IMR-90 (cell line): ENCODE measurements around the gene TEX2. TPM values are rescaled to one million over a fixed set of nuclear protein-coding genes. Genes with fewer than 3 reads are reported as not detected.

Experiments
- ATAC-seq: fragments of 200-7000 bp; cut with Tn5 transposase; 2 replicates; pipeline ENCODE4 v1.9.1; 2020; ENCODE audit warnings: low read depth, mild to moderate bottlenecking, moderate library complexity
- BruUV-seq: library from RNA; stranded (reverse); fragments of 400-500 nt; replicated peaks from 2 replicates; lab custom pipeline; 2021; lab: Mats Ljungman, UMichigan
- CTCF ChIA-PET: fragments of 300-600 bp; formaldehyde crosslinking; extraction: SDS; loops from one replicate; lab custom pipeline; 2021; ENCODE audit warnings: antibody characterized with exemption; lab: Yijun Ruan, JAX
- POLR2A ChIA-PET: fragments of 300-600 bp; sonication (Branson Sonifier 250); formaldehyde crosslinking; loops from one replicate; lab custom pipeline; 2022; ENCODE audit warnings: antibody characterized with exemption; ENCODE audit not compliant: unreplicated experiment; lab: Charles Lee
- DNase-seq: peaks from one replicate; pipeline ENCODE4 v3.0.0; 2013
- H2AFZ ChIP-seq: replicated peaks from 2 replicates; pipeline ENCODE3; 2013; ENCODE audit warnings: low read length, mild to moderate bottlenecking; ENCODE audit not compliant: poor library complexity
- H2AK5ac ChIP-seq: 2 replicates; pipeline ENCODE4 v1.6.1; 2013; ENCODE audit warnings: low read depth, low read length, inconsistent platforms
- H2AK9ac ChIP-seq: replicated peaks from 2 replicates; pipeline ENCODE3; 2013; ENCODE audit warnings: mild to moderate bottlenecking, low read depth, low read length, moderate library complexity; ENCODE audit not compliant: poor library complexity
- H2BK120ac ChIP-seq: 2 replicates; pipeline ENCODE4 v1.6.1; 2013; ENCODE audit warnings: low read depth, low read length, inconsistent platforms
- H2BK15ac ChIP-seq: 3 replicates; pipeline ENCODE4 v1.6.1; 2013; ENCODE audit warnings: low read depth, low read length, inconsistent platforms
- H2BK20ac ChIP-seq: 2 replicates; pipeline ENCODE4 v1.6.1; 2013; ENCODE audit warnings: low read depth, mild to moderate bottlenecking, inconsistent platforms, low read length, moderate library complexity
- H2BK5ac ChIP-seq: 2 replicates; pipeline ENCODE4 v1.6.1; 2013; ENCODE audit warnings: mild to moderate bottlenecking, low read depth, low read length, inconsistent platforms; ENCODE audit not compliant: poor library complexity, severe bottlenecking
- H3K14ac ChIP-seq: replicated peaks from 2 replicates; pipeline ENCODE4 v1.6.1; 2013; ENCODE audit warnings: low read depth, low read length, inconsistent platforms
- H3K18ac ChIP-seq: 2 replicates; pipeline ENCODE4 v1.6.1; 2013; ENCODE audit warnings: low read depth, low read length, control low read depth
- H3K23ac ChIP-seq: 2 replicates; pipeline ENCODE4 v1.6.1; 2013; ENCODE audit warnings: low read depth, low read length, inconsistent platforms
- H3K27ac ChIP-seq: 2 replicates; pipeline ENCODE4 v1.5.1; 2013; ENCODE audit warnings: mild to moderate bottlenecking, control low read depth, low read length; ENCODE audit not compliant: insufficient read depth
- H3K27me3 ChIP-seq: 2 replicates; pipeline ENCODE4 v1.6.1; 2013; ENCODE audit warnings: low read length; ENCODE audit not compliant: control insufficient read depth, insufficient read depth
- H3K36me3 ChIP-seq: 2 replicates; pipeline ENCODE4 v1.6.1; 2013; ENCODE audit warnings: low read length, mixed read lengths; ENCODE audit not compliant: control insufficient read depth, insufficient read depth
- H3K4ac ChIP-seq: 2 replicates; pipeline ENCODE4 v1.6.1; 2013; ENCODE audit warnings: low read depth, low read length, inconsistent platforms
- H3K4me1 ChIP-seq: 2 replicates; pipeline ENCODE4 v1.6.1; 2013; ENCODE audit warnings: low read length, mixed read lengths; ENCODE audit not compliant: control insufficient read depth, insufficient read depth
- H3K4me2 ChIP-seq: 2 replicates; pipeline ENCODE4 v1.6.1; 2013; ENCODE audit warnings: low read depth, mild to moderate bottlenecking, control low read depth, low read length, moderate library complexity
- H3K4me3 ChIP-seq: 2 replicates; pipeline ENCODE4 v1.5.1; 2013; ENCODE audit warnings: low read depth, mild to moderate bottlenecking, control low read depth, low read length, moderate library complexity; ENCODE audit not compliant: insufficient read depth
- H3K56ac ChIP-seq: 2 replicates; pipeline ENCODE4 v1.6.1; 2013; ENCODE audit warnings: low read length, inconsistent platforms; ENCODE audit not compliant: insufficient read depth; ENCODE audit errors: extremely low read depth
- H3K79me1 ChIP-seq, 2 experiments: 2 replicates each; pipeline ENCODE4 v1.6.1; 2013; ENCODE audit warnings: low read length in 2 of 2, inconsistent platforms in 1 of 2, low read depth in 1 of 2
- H3K9ac ChIP-seq: 2 replicates; pipeline ENCODE4 v1.6.1; 2013; ENCODE audit warnings: low read depth, low read length, control low read depth
- H3K9me1 ChIP-seq: 2 replicates; pipeline ENCODE4 v1.6.1; 2013; ENCODE audit warnings: low read length, inconsistent platforms; ENCODE audit not compliant: insufficient read depth
- H3K9me3 ChIP-seq: 2 replicates; pipeline ENCODE4 v1.6.1; 2013; ENCODE audit warnings: low read length; ENCODE audit not compliant: control insufficient read depth, insufficient read depth
- H4K20me1 ChIP-seq: 2 replicates; pipeline ENCODE4 v1.6.1; 2013; ENCODE audit warnings: low read length, inconsistent platforms; ENCODE audit not compliant: insufficient read depth
- H4K5ac ChIP-seq: 2 replicates; pipeline ENCODE4 v1.6.1; 2013; ENCODE audit warnings: mild to moderate bottlenecking, low read depth, low read length, control low read depth
- H4K8ac ChIP-seq, 2 experiments: 2 replicates each; pipeline ENCODE4 v1.6.1; 2013; ENCODE audit warnings: low read depth in 2 of 2, low read length in 2 of 2, control low read depth in 1 of 2, inconsistent platforms in 1 of 2
- H4K91ac ChIP-seq: 2 replicates; pipeline ENCODE4 v1.6.1; 2013; ENCODE audit warnings: low read depth, low read length, inconsistent platforms; ENCODE audit not compliant: insufficient read depth
- BHLHE40 ChIP-seq: fragments of 150-350 bp; IDR thresholded peaks from 2 replicates; pipeline ENCODE4 v1.6.1; 2016; ENCODE audit warnings: mild to moderate bottlenecking, low read depth, low read length
- CEBPB ChIP-seq: IDR thresholded peaks from 2 replicates; pipeline ENCODE4 v1.6.1; 2012; ENCODE audit warnings: low read depth, low read length, improper control_type of control experiment
- CHD1 ChIP-seq: IDR thresholded peaks from 2 replicates; pipeline ENCODE4 v1.6.1; 2012; ENCODE audit warnings: low read depth, low read length, improper control_type of control experiment
- FOS ChIP-seq: fragments of 150-350 bp; IDR thresholded peaks from 2 replicates; pipeline ENCODE4 v1.6.1; 2016; ENCODE audit warnings: low read depth, low read length
- MAFK ChIP-seq: IDR thresholded peaks from 2 replicates; pipeline ENCODE4 v1.6.1; 2012; ENCODE audit warnings: low read depth, low read length, improper control_type of control experiment
- MAZ ChIP-seq: IDR thresholded peaks from 2 replicates; pipeline ENCODE4 v1.6.1; 2012; ENCODE audit warnings: low read depth, mild to moderate bottlenecking, low read length, improper control_type of control experiment, moderate library complexity, borderline replicate concordance
- MXI1 ChIP-seq: IDR thresholded peaks from 2 replicates; pipeline ENCODE4 v1.6.1; 2012; ENCODE audit warnings: low read depth, mild to moderate bottlenecking, low read length, moderate library complexity, borderline replicate concordance
- NFE2L2 ChIP-seq: fragments of 150-350 bp; IDR thresholded peaks from 2 replicates; pipeline ENCODE4 v1.6.1; 2016; ENCODE audit warnings: low read depth, mild to moderate bottlenecking, low read length
- RAD21 ChIP-seq: IDR thresholded peaks from 2 replicates; pipeline ENCODE4 v1.6.1; 2012; ENCODE audit warnings: low read length, improper control_type of control experiment
- RCOR1 ChIP-seq: IDR thresholded peaks from 2 replicates; pipeline ENCODE4 v1.6.1; 2012; ENCODE audit warnings: mild to moderate bottlenecking, low read length, improper control_type of control experiment; ENCODE audit not compliant: insufficient replicate concordance
- RFX5 ChIP-seq: IDR thresholded peaks from 2 replicates; pipeline ENCODE4 v1.8.0; 2012; ENCODE audit warnings: low read depth, mild to moderate bottlenecking, low read length, moderate library complexity
- SMC3 ChIP-seq: fragments of 150-350 bp; IDR thresholded peaks from 2 replicates; pipeline ENCODE4 v1.6.1; 2016; ENCODE audit warnings: low read depth, mild to moderate bottlenecking, antibody characterized with exemption, low read length, moderate library complexity
- WGBS, 2 experiments: methylation state at CpG; one replicate each; pipeline versions ENCODE4 v1.1.5 to v1.1.7; 2013; ENCODE audit warnings: missing lambda C conversion rate in 2 of 2; ENCODE audit not compliant: insufficient read length in 1 of 2; ENCODE audit errors: extremely low coverage in 2 of 2; 5-methylcytosine and 5-hydroxymethylcytosine counted together
- dilution Hi-C: fragments of 300-500 bp; cut with HindIII; formaldehyde crosslinking; loops from one replicate; pipeline ENCODE4 v1.14.3; 2018; ENCODE audit warnings: low sequenced_read_pairs; ENCODE audit not compliant: unreplicated experiment
- in situ Hi-C: fragments of 300-500 bp; cut with MboI; formaldehyde crosslinking; loops from 3 replicates; pipeline ENCODE4 v1.14.3; 2019; ENCODE audit warnings: low sequenced_read_pairs, inconsistent platforms, mixed read lengths
- intact Hi-C: fragments of 100-400 bp; cut with micrococcal nuclease; formaldehyde crosslinking; loops from 2 replicates; pipeline ENCODE4 v1.10.0; 2022
- polyA plus RNA-seq, 3 experiments: library from polyadenylated mRNA; depleted of rRNA; stranded (reverse); fragments of >200 nt; gene quantifications; 2 replicates each; pipeline ENCODE4 v1.2.3, GENCODE V29; 2012; ENCODE audit warnings: low replicate concordance in 1 of 3
- total RNA-seq: library from RNA; depleted of rRNA; stranded (reverse); fragments of >200 nt; gene quantifications from 2 replicates; pipeline ENCODE4 v1.2.3, GENCODE V29; 2012
- TF ChIP-seq, protein P1 (sequence below): fragments of 150-350 bp; IDR thresholded peaks from 2 replicates; pipeline ENCODE4 v1.6.1; 2016; ENCODE audit warnings: low read depth, mild to moderate bottlenecking, low read length, moderate library complexity, borderline replicate concordance
- TF ChIP-seq, protein P2 (sequence below): conservative IDR thresholded peaks from 2 replicates; pipeline ENCODE4 v1.5.1; 2012; ENCODE audit warnings: mild to moderate bottlenecking, low read depth, low read length, improper control_type of control experiment

TEX2 gene
- total and polyA plus RNA-seq, 2 of the 4 experiments (the other 2 are of a cell fraction) = 18.2 to 21.9 TPM

DNA sequence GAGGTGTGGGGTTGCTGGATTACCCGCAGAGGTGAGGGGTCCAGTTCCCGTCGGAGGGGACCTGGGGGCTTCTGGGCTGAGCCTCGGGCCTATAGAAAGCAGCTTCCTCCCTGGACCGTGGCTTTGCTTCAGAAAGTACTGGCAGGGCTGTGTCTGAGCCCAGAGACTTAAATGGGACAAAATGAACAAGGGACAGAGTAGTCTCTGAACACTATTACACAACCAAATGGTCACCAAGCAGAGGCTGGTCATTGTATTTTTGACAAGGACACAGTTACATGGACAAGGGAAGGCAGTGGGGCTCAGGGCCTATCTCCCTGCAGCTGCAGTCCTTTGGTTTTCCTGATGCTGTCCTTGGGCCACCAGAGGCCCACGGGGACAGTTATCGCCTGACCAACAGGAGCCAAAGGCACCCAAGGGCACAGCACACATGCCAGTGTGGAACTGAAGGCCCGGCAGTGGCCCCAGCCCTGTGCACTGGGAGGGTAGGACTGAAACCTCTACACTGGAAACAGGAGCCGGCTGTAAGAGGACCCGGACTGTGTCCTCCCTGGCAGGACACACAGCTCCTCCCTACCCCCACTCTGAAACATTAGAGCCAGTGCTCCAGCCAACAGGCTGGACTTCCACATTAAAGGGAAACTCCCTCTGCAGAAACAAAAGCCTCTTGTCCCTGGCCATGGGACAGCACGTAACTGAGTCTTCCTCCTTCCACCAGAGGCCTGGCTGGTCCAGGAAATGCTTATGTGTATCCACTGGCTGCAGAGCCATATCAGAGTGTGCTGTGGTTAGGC is 107.1 kb downstream of the TEX2 start:
- ChIA-PET CTCF (no interaction called here), POLR2A (no interaction called here)
- WGBS, 2 experiments = 90% methylated on average over 2 of the region's 11 CpGs; no CpG with 5 or more reads in 1 of the 2 experiments

More for the DNA sequence above, 107.1 kb downstream of the TEX2 start:
- H3K9me3 ChIP-seq = no peaks in the 10 kb centered on the region
- DNase-seq (peak; percentile 61), ATAC-seq (peak; percentile 79)
- H3K9me1 ChIP-seq = peaks cover 5% of the 10 kb centered on the region; the same call in 1 of the 2 replicates
- H3K27ac ChIP-seq = no peak overlapping the region
- 0 out of 2 replicates have a peak overlapping the region, but pooled peaks have one; percentile 1 for H3K9ac ChIP-seq
- H2BK15ac ChIP-seq = no peak overlapping the region
- H3K14ac ChIP-seq = no peak overlapping the region; the same call in 1 of the 2 replicates
- 0 out of 2 replicates have a peak overlapping the region, but pooled peaks have one; percentile 6 for H3K4ac ChIP-seq
- no peaks in the 10 kb centered on the region for H4K20me1 ChIP-seq
- no peak overlapping the region for H4K91ac ChIP-seq
- no peaks in the 10 kb centered on the region for H3K27me3 ChIP-seq
- H3K36me3 ChIP-seq = 0 out of 2 replicates have a peak, but pooled peaks cover 5% of the 10 kb centered on the region
- dilution Hi-C loops (no loop called here), intact Hi-C loops (no loop called here), in situ Hi-C loops (no loop called here)
- H3K79me1 ChIP-seq = no peaks in the 10 kb centered on the region
- no peak overlapping the region; the same call in 1 of the 2 replicates for H2AK5ac ChIP-seq
- TF ChIP-seq MXI1 (no peak), RCOR1 (no peak), CEBPB (no peak), MAZ (no peak), FOS (no peak), CHD1 (no peak), SMC3 (no peak), BHLHE40 (no peak), RFX5 (no peak), NFE2L2 (no peak), MAFK (no peak), RAD21 (no peak)
- TF ChIP-seq, protein P1, sequence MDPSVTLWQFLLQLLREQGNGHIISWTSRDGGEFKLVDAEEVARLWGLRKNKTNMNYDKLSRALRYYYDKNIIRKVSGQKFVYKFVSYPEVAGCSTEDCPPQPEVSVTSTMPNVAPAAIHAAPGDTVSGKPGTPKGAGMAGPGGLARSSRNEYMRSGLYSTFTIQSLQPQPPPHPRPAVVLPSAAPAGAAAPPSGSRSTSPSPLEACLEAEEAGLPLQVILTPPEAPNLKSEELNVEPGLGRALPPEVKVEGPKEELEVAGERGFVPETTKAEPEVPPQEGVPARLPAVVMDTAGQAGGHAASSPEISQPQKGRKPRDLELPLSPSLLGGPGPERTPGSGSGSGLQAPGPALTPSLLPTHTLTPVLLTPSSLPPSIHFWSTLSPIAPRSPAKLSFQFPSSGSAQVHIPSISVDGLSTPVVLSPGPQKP = no peak
- TF ChIP-seq, protein P2, sequence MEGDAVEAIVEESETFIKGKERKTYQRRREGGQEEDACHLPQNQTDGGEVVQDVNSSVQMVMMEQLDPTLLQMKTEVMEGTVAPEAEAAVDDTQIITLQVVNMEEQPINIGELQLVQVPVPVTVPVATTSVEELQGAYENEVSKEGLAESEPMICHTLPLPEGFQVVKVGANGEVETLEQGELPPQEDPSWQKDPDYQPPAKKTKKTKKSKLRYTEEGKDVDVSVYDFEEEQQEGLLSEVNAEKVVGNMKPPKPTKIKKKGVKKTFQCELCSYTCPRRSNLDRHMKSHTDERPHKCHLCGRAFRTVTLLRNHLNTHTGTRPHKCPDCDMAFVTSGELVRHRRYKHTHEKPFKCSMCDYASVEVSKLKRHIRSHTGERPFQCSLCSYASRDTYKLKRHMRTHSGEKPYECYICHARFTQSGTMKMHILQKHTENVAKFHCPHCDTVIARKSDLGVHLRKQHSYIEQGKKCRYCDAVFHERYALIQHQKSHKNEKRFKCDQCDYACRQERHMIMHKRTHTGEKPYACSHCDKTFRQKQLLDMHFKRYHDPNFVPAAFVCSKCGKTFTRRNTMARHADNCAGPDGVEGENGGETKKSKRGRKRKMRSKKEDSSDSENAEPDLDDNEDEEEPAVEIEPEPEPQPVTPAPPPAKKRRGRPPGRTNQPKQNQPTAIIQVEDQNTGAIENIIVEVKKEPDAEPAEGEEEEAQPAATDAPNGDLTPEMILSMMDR = no peak
- no peak overlapping the region for H2AK9ac ChIP-seq
- no peak overlapping the region for H3K4me3 ChIP-seq
- H3K23ac ChIP-seq = 0 out of 2 replicates have a peak overlapping the region, but pooled peaks have one; percentile 37
- H2BK5ac ChIP-seq = no peak overlapping the region
- peak overlapping the region in 1 of 2 experiments; percentile 62; a peak in 2 of 4 replicates for H4K8ac ChIP-seq
- BruUV-seq = no TSS peak
- H3K4me2 ChIP-seq = no peak overlapping the region
- no peak overlapping the region for H3K56ac ChIP-seq
- peak overlapping the region; percentile 5; the same call in 1 of the 2 replicates for H3K18ac ChIP-seq
- peaks cover 15% of the 10 kb centered on the region for H3K4me1 ChIP-seq
- peak overlapping the region; percentile 40; the same call in 1 of the 2 replicates for H4K5ac ChIP-seq
- no peak overlapping the region for H2BK20ac ChIP-seq
- peak overlapping the region; percentile 9 for H2AFZ ChIP-seq
- H2BK120ac ChIP-seq = no peak overlapping the region
